Measurements from ENCODE around the gene CZIB. TPM values are rescaled to one million over a fixed set of nuclear protein-coding genes. Genes with fewer than 3 reads are reported as not detected.

CZIB gene
- total RNA-seq, 1 experiment from 2014 or later: 67.0 TPM

DNA sequence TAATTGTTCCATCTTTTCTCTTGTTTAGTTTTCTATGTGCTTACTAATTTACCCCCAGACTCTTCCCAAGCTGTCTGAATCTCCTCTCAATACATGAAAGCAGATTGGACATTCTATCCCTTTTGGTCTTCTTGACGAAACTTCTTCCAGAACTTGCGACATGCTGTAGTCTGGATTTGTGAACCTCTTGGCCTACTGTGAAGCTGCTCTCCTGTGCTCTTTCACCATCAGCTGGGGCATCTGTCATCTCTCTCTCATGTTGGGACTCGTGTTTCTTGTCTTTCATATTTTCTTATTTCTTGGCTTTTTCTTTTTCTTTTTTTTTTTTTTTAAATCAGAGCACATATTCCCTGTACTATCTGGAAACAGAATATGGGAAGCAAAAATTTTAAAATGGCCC, 17.0 kb downstream of the CZIB start:
- Histone ChIP-seq H2BK5ac (ENCODE audit: insufficient read length, low read length) (no peak overlapping the region), H2BK15ac (ENCODE audit: low read depth, low read length) (no peak overlapping the region), H3K79me2 (ENCODE audit: insufficient read depth, low read length) (no peaks in the 10 kb centered on the region), H3K4me2 (ENCODE audit: insufficient read depth, insufficient read length, low read length) (no peak overlapping the region), H3K27me3 (ENCODE audit: insufficient read depth, low read length) (no peaks in the 10 kb centered on the region), H3K14ac (ENCODE audit: insufficient read depth, low read length) (no peak overlapping the region), H3K27ac (ENCODE audit: insufficient read length, low read depth, low read length) (no peak overlapping the region), H3K23ac (ENCODE audit: insufficient read length, low read depth, low read length) (no peak overlapping the region), H2AFZ (ENCODE audit: low read length) (no peak overlapping the region), H4K91ac (ENCODE audit: insufficient read length, low read depth, low read length) (no peak overlapping the region), H3K79me1 (ENCODE audit: insufficient read depth, low read depth, low read length, poor library complexity, severe bottlenecking) (no peaks in the 10 kb centered on the region), H4K20me1 (ENCODE audit: control insufficient read depth, insufficient read depth, insufficient read length) (no peaks in the 10 kb centered on the region), H3K9ac (ENCODE audit: extremely low read depth, insufficient read length, low read length) (no peak overlapping the region), H3T11ph (ENCODE audit: low read length) (no peak overlapping the region), H3K23me2 (ENCODE audit: insufficient read length, low read depth, low read length, poor library complexity, severe bottlenecking) (no peaks in the 10 kb centered on the region), H3K18ac (ENCODE audit: insufficient read length, low read depth, low read length) (no peak overlapping the region), H4K5ac (ENCODE audit: insufficient read length, low read depth, low read length) (no peak overlapping the region), H2BK20ac (ENCODE audit: low read depth, low read length, poor library complexity, severe bottlenecking) (no peak overlapping the region), H2AK5ac (ENCODE audit: insufficient read length, low read length) (no peak overlapping the region), H2BK120ac (ENCODE audit: low read depth, low read length, poor library complexity, severe bottlenecking) (no peak overlapping the region), H3K4ac (ENCODE audit: low read depth, low read length) (no peak overlapping the region), H3K9me3 (ENCODE audit: control insufficient read depth, low read depth, low read length) (peaks cover 26% of the 10 kb centered on the region), H3K4me1 (ENCODE audit: insufficient read depth, low read length) (no peaks in the 10 kb centered on the region), H2BK12ac (ENCODE audit: insufficient read length, low read depth, low read length) (no peak overlapping the region), H4K8ac (replicated peaks; ENCODE audit: insufficient read length, low read depth, low read length) (no peak overlapping the region), H3K56ac (ENCODE audit: insufficient read length, low read depth, low read length) (no peak overlapping the region)
- Mint-ChIP-seq H3K4me3 (no peak overlapping the region), H3K4me1 (no peaks in the 10 kb centered on the region; a peak in 2 of 4 replicates), H3K27me3 (ENCODE audit: low read depth) (peaks cover 1% of the 10 kb centered on the region; the same call in 1 of the 2 replicates), H3K27ac (no peak overlapping the region), H3K36me3 (ENCODE audit: insufficient read depth in 1 of 3, low read depth in 3 of 3) (peaks cover 59 to 76% (median 71%) of the 10 kb centered on the region in 3 experiments), H3K9me3 (peaks cover 38 to 39% of the 10 kb centered on the region in 2 experiments)
- TF ChIP-seq, protein P1, sequence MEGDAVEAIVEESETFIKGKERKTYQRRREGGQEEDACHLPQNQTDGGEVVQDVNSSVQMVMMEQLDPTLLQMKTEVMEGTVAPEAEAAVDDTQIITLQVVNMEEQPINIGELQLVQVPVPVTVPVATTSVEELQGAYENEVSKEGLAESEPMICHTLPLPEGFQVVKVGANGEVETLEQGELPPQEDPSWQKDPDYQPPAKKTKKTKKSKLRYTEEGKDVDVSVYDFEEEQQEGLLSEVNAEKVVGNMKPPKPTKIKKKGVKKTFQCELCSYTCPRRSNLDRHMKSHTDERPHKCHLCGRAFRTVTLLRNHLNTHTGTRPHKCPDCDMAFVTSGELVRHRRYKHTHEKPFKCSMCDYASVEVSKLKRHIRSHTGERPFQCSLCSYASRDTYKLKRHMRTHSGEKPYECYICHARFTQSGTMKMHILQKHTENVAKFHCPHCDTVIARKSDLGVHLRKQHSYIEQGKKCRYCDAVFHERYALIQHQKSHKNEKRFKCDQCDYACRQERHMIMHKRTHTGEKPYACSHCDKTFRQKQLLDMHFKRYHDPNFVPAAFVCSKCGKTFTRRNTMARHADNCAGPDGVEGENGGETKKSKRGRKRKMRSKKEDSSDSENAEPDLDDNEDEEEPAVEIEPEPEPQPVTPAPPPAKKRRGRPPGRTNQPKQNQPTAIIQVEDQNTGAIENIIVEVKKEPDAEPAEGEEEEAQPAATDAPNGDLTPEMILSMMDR (conservative IDR thresholded peaks at IDR 0.05): no peak
- DNase-seq: no peak
- no CpG with 5 or more reads among the region's 3 CpGs for WGBS (ENCODE audit: extremely low coverage, insufficient read length, low lambda C conversion rate)
